HEK293T (cell line): ENCODE measurements around the gene CAVIN1.
"Not testable (repeated sequence)": the region's sequence is repeated elsewhere in the genome, so short reads cannot be mapped to it uniquely, and the experiment has no call there.

Experiments used
- CTCF ChIA-PET: fragments of 350-600 bp; formaldehyde crosslinking; extraction: SDS; loops from one replicate; lab custom pipeline; 2021; ENCODE audit warnings: antibody characterized with exemption, inconsistent platforms; lab: Yijun Ruan, JAX
- POLR2A ChIA-PET: fragments of 350-600 bp; formaldehyde crosslinking; extraction: SDS; loops from one replicate; lab custom pipeline; 2020; ENCODE audit warnings: antibody characterized with exemption, inconsistent platforms; lab: Yijun Ruan, JAX
- DNase-seq: peaks from one replicate; pipeline ENCODE4 v3.0.0; 2012; ENCODE audit warnings: mixed read lengths; ENCODE audit errors: extremely low spot score
- ARNT ChIP-seq: fragments of 450-650 bp; IDR thresholded peaks from 2 replicates; pipeline ENCODE4 v1.6.1; 2017; ENCODE audit warnings: mild to moderate bottlenecking
- BHLHE40 ChIP-seq: fragments of 450-650 bp; IDR thresholded peaks from 2 replicates; pipeline ENCODE4 v1.6.1; 2016; ENCODE audit warnings: mild to moderate bottlenecking, moderate library complexity, borderline replicate concordance
- CTBP1 ChIP-seq: fragments of 450-650 bp; IDR thresholded peaks from 2 replicates; pipeline ENCODE4 v1.6.1; 2016; ENCODE audit warnings: borderline replicate concordance
- ELF4 ChIP-seq: fragments of 450-650 bp; IDR thresholded peaks from 2 replicates; pipeline ENCODE4 v1.6.1; 2017; ENCODE audit warnings: antibody characterized with exemption
- FOXA1 ChIP-seq: fragments of 450-650 bp; IDR thresholded peaks from 2 replicates; pipeline ENCODE4 v1.6.1; 2016; ENCODE audit warnings: mild to moderate bottlenecking
- FOXK2 ChIP-seq: fragments of 450-650 bp; IDR thresholded peaks from 2 replicates; pipeline ENCODE4 v1.6.1; 2016; ENCODE audit warnings: mild to moderate bottlenecking
- FOXM1 ChIP-seq: fragments of 450-650 bp; IDR thresholded peaks from 2 replicates; pipeline ENCODE4 v1.6.1; 2017; ENCODE audit warnings: mild to moderate bottlenecking, borderline replicate concordance
- HDGF ChIP-seq: fragments of 450-650 bp; IDR thresholded peaks from 2 replicates; pipeline ENCODE4 v1.6.1; 2017; ENCODE audit warnings: antibody characterized with exemption, borderline replicate concordance
- L3MBTL2 ChIP-seq: fragments of 450-650 bp; conservative IDR thresholded peaks from 2 replicates; pipeline ENCODE4 v1.6.1; 2016; ENCODE audit warnings: mild to moderate bottlenecking
- LEF1 ChIP-seq: fragments of 450-650 bp; IDR thresholded peaks from 2 replicates; pipeline ENCODE4 v1.6.1; 2017; ENCODE audit warnings: mild to moderate bottlenecking, borderline replicate concordance
- NFRKB ChIP-seq: fragments of 450-650 bp; IDR thresholded peaks from 2 replicates; pipeline ENCODE4 v1.6.1; 2016; ENCODE audit warnings: mild to moderate bottlenecking, moderate library complexity
- SP1 ChIP-seq: fragments of 450-650 bp; IDR thresholded peaks from 2 replicates; pipeline ENCODE4 v1.6.1; 2017
- SUZ12 ChIP-seq: fragments of 450-650 bp; IDR thresholded peaks from 2 replicates; pipeline ENCODE4 v1.6.1; 2016; ENCODE audit warnings: mild to moderate bottlenecking
- TARDBP ChIP-seq: fragments of 450-650 bp; IDR thresholded peaks from 2 replicates; pipeline ENCODE4 v1.6.1; 2016
- ZNF384 ChIP-seq: fragments of 450-650 bp; IDR thresholded peaks from 2 replicates; pipeline ENCODE4 v1.6.1; 2016
- TF ChIP-seq, protein P1 (sequence below): fragments of 450-650 bp; IDR thresholded peaks from 2 replicates; pipeline ENCODE4 v1.6.1; 2016

Gene CAVIN1

DNA sequence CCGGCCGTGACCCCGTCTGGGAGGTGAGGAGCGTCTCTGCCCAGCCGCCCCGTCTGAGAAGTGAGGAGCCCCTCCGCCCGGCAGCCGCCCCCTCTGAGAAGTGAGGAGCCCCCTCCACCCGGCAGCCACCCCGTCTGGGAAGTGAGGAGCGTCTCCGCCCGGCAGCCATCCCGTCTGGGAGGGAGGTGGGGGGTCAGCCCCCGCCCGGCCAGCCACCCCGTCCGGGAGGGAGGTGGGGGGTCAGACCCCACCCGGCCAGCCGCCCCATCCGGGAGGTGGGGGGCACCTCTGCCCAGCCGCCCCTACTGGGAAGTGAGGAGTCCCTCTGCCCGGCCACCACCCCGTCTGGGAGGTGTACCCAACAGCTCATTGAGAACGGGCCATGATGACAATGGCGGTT lies 26.1 kb upstream of the CAVIN1 start:
- POLR2A ChIA-PET, CTCF ChIA-PET, DNase-seq: not testable (repeated sequence)

DNA sequence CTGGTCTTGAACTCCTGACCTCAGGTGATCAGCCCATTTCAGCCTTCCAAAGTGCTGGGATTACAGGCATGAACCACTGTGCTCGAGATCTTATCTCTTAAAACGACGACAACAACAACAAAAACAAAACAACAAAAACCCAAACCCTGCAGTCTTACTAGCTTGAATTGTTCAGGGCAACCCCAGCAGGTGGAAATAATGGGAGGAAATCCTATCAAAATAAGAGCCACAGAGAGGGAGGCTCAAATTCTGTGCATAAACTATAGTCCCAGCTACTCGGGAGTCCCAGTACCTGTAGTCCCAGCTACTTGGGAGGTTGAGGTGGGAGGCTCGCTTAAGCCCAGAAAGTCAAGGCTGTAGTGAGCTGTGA lies 19.1 kb upstream of the CAVIN1 start:
- TF ChIP-seq LEF1 (no peak), ELF4 (no peak), SP1 (no peak), FOXK2 (no peak)
- DNase-seq, result no peak
- ChIA-PET POLR2A (interaction anchor here (0.7 to 1.2 kb wide), 2 partner anchors 20 to 85 kb away, joined by 3 read pairs; no protein-coding TSS in a partner anchor), CTCF (interaction anchor here (0.7 to 1.1 kb wide), 2 partner anchors 14 to 17 kb away, joined by 3 to 4 read pairs; no protein-coding TSS in a partner anchor)

DNA sequence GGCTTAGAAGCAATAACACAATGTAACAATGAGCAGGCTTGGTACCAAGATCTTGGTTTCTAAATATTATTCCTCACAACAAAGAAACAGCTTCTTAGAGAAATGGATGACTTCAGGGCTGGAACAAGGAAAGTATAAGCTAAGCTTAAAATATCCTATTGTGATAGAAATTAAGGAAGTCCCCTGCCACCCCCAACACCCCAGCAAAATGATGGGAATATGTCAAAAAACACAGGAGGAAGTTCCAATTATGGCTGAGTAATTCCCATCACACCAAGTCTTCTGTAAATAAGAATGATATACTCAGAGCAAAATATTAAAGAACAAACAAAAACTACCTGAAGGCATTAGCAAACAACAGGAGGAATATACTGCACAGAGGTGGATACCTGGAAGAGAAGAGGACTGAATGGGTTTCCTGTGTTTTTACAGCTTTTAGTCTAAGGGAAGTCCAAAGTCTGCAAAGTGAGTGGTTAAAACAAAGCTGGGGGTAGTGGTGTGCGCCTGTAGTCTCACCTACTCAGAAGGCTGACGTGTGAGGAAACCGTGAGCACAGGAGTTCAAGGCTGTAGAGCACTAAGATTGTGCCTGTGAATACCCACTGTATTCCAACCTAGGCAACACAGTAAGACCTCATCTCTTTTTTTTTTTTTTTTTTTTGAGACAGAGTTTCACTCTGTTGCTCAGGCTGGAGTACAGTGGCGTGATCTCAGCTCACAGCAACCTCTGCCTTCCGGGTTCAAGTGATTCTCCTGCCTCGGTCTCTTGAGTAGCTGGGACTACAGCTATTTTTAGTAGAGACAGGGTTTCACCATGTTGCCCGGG lies 18.5 kb upstream of the CAVIN1 start:
- TF ChIP-seq SUZ12 (no peak), ZNF384 (no peak), FOXA1 (no peak), BHLHE40 (no peak), HDGF (no peak), LEF1 (no peak), CTBP1 (no peak), FOXM1 (no peak), FOXK2 (no peak), L3MBTL2 (no peak), ELF4 (no peak), SP1 (no peak), TARDBP (no peak), NFRKB (no peak)
- TF ChIP-seq, protein P1, sequence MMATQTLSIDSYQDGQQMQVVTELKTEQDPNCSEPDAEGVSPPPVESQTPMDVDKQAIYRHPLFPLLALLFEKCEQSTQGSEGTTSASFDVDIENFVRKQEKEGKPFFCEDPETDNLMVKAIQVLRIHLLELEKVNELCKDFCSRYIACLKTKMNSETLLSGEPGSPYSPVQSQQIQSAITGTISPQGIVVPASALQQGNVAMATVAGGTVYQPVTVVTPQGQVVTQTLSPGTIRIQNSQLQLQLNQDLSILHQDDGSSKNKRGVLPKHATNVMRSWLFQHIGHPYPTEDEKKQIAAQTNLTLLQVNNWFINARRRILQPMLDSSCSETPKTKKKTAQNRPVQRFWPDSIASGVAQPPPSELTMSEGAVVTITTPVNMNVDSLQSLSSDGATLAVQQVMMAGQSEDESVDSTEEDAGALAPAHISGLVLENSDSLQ, result no peak
- no peak for DNase-seq
- ChIA-PET POLR2A (interaction anchor here (1.2 kb wide), 1 partner anchor 19 kb away, joined by 3 read pairs; no protein-coding TSS in a partner anchor), CTCF (interaction anchor here (0.7 to 1.7 kb wide), 4 partner anchors 11 to 18 kb away, joined by 3 to 5 read pairs (median 4); no protein-coding TSS in a partner anchor)

DNA sequence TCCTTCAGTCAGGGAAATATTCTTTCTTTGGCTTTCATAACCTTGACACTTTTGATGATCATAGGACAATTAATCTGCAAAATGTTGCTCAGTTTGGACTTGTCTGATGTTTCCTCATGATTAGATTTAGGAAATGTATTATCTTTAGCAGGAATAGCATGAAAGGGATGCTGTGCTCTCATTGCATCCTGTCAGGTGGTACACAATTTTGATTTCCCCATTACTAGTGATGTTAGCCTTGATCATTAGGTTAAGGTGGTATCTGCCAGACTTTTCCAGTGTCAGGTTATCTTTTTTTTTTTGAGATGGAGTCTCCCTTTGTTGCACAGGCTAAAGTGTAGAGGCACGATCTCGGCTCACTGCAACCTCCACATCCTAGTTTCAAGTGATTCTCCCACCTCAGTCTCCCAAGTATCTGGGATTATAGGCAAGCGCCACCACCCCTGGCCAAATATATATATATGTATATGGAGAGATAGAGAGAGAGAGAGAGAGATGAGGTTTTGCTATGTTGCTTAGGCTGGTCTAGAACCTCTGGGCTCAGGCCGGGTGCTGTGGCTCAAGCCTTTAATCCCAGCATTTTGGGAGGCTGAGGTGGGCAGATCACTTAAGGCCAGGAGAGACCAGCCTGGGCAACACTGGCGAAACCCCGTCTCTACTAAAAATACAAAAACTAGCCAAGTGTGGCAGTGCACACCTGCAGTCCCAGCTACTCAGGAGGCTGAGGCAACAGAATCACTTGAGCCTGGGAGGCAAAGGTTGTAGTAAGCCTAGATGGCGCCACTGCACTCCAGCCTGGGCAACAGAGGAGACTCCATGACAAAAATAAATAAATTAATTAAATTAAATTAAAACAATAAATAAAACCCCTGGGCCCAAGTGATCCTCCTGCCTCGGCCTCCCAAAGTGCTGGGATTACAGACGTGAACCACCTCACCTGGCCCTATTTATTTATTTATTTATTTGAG lies 15.8 kb upstream of the CAVIN1 start:
- DNase-seq, result no peak
- TF ChIP-seq HDGF, result no peak
- no peak for TF ChIP-seq L3MBTL2
- TF ChIP-seq LEF1, result no peak
- TF ChIP-seq ELF4, result no peak
- TF ChIP-seq FOXK2, result no peak
- no peak for TF ChIP-seq FOXA1
- TF ChIP-seq, protein P1, result no peak
- TF ChIP-seq FOXM1, result no peak
- TF ChIP-seq TARDBP, result no peak
- no peak for TF ChIP-seq CTBP1
- TF ChIP-seq NFRKB, result no peak
- TF ChIP-seq SP1, result no peak
- CTCF ChIA-PET, result interaction anchor here (0.6 to 1.9 kb wide), 4 partner anchors 9 to 121 kb away, joined by 3 to 7 read pairs (median 4); partner anchors contain the start of gene CAVIN1
- POLR2A ChIA-PET, result no interaction called here

DNA sequence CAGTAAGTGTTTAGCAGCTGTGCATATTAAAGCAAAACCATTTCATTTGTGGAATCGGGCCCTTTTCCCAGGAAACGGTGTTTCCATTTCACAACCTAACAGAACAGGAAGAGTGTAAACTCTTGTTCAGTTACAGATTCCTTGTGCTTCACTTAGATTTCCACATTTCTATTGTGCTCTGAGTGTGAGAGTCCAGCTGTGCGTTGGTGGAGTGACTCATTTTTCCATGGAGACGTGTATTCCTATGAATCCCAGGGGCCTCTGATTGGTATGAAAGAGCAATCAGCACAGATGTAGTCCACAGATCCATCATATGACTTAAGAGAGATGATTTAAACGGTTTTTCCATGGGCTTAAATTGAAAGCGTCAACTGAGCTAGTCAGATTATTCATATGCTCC lies 13.3 kb upstream of the CAVIN1 start:
- CTCF ChIA-PET, result interaction anchor here (1.0 to 1.6 kb wide), 3 partner anchors 8 to 16 kb away, joined by 3 to 13 read pairs (median 7); partner anchors contain the start of gene CAVIN1
- POLR2A ChIA-PET, result interaction anchor here (1.9 kb wide), 1 partner anchor 14 kb away, joined by 6 read pairs; the partner anchor contains the start of gene CAVIN1
- TF ChIP-seq FOXM1 (no peak), ELF4 (no peak), SP1 (no peak), ARNT (no peak), SUZ12 (no peak)
- no peak for DNase-seq

DNA sequence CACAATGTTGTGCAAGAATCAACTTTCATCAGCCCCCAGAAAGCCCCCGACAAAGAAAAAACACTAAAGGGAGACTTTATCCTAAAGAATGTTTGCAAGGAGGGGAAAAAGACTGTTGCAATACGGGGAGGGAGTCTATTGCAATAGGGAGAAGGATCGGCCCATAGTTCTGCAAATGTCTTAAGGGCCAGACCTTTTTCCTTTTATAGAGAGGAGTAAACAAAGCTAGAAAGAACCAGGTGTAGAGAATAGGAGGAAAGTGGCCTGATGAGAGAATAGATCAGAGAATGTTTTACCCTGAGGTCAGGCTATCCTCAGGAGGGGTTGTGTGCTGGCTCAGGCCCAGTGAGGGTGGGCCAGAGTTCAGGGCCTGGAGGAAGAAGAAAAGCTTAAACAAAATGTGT lies 8.7 kb upstream of the CAVIN1 start:
- no peak for DNase-seq
- POLR2A ChIA-PET, result no interaction called here
- CTCF ChIA-PET, result interaction anchor here (0.6 kb wide), 1 partner anchor 962 kb away, joined by 5 read pairs; no protein-coding TSS in a partner anchor
- TF ChIP-seq CTBP1, result no peak
- TF ChIP-seq LEF1, result no peak
- TF ChIP-seq ZNF384, result no peak
- no peak for TF ChIP-seq NFRKB
- TF ChIP-seq ELF4, result no peak
- TF ChIP-seq, protein P1, result no peak
- no peak for TF ChIP-seq ARNT
- TF ChIP-seq TARDBP, result no peak
- no peak for TF ChIP-seq FOXA1
- no peak for TF ChIP-seq FOXK2
